GM12891 (cell line): ENCODE results near the gene SYNC. TPM values are rescaled to one million over a fixed set of nuclear protein-coding genes. Genes with fewer than 3 reads are reported as not detected.

ENCODE experiments used
- DNase-seq: peaks from one replicate; pipeline ENCODE4 v3.0.0; 2011; ENCODE audit warnings: low spot score; ENCODE audit not compliant: insufficient read length
- FAIRE-seq: peaks from 2 replicates; lab custom pipeline; 2011; peaks lifted over from hg19 to GRCh38; lab: Jason Lieb, UNC
- PAX5 ChIP-seq: IDR thresholded peaks from 2 replicates; pipeline ENCODE4 v1.6.1; 2011; ENCODE audit warnings: low read length, moderate library complexity, mild to moderate bottlenecking; ENCODE audit not compliant: insufficient read depth, severe bottlenecking
- POLR2A ChIP-seq: IDR thresholded peaks from 2 replicates; pipeline ENCODE4 v1.6.1; 2011; ENCODE audit warnings: low read depth, low read length, control low read depth
- POLR2AphosphoS5 ChIP-seq: IDR thresholded peaks from 2 replicates; pipeline ENCODE4 v1.6.1; 2011; ENCODE audit warnings: low read depth, low read length, control low read depth
- POU2F2 ChIP-seq: IDR thresholded peaks from 2 replicates; pipeline ENCODE4 v1.6.1; 2011; ENCODE audit warnings: low read depth, mild to moderate bottlenecking, control low read depth, low read length, moderate library complexity
- SPI1 ChIP-seq: IDR thresholded peaks from 2 replicates; pipeline ENCODE4 v1.6.1; 2011; ENCODE audit warnings: low read depth, low read length, control low read depth
- TAF1 ChIP-seq: IDR thresholded peaks from 2 replicates; pipeline ENCODE4 v1.6.1; 2011; ENCODE audit warnings: low read depth, low read length, control low read depth
- polyA plus RNA-seq: library from polyadenylated mRNA; unstranded; fragments of >200 nt; gene quantifications from one replicate; pipeline ENCODE4 v1.2.1, GENCODE V29; 2012; ENCODE audit warnings: low read depth, missing spikeins, inconsistent platforms; ENCODE audit not compliant: missing spikeins

SYNC gene
- not detected for polyA plus RNA-seq

- TF ChIP-seq TAF1 (no peak), POLR2A (no peak), POLR2AphosphoS5 (no peak), SPI1 (no peak)
- peak; percentile 49 for DNase-seq
- FAIRE-seq: no peak
Observed at GRCh38 chr1:32702599-32703478, at the start of gene SYNC. Gene SYNC, minus strand, starts transcription at chr1:32702770. Its CDS starts 110 bp downstream, at chr1:32702660.

GRCh38 chr1:32749771-32750170 lies 47.2 kb upstream of the SYNC start:
- TF ChIP-seq POU2F2: no peak
- DNase-seq: no peak
- no peak for FAIRE-seq

- no peak for FAIRE-seq
- DNase-seq: no peak
- TF ChIP-seq POU2F2 (no peak), POLR2AphosphoS5 (no peak), POLR2A (no peak)
Observed at GRCh38 chr1:32749332-32749731, 46.8 kb upstream of the SYNC start.

- DNase-seq (no peak), FAIRE-seq (no peak)
- TF ChIP-seq POU2F2 (no peak), POLR2AphosphoS5 (no peak), PAX5 (no peak), SPI1 (no peak), TAF1 (no peak), POLR2A (no peak)
Observed at GRCh38 chr1:32748926-32749325, 46.4 kb upstream of the SYNC start.

GRCh38 chr1:32748348-32748747 lies 45.8 kb upstream of the SYNC start:
- TF ChIP-seq SPI1 (no peak), POLR2AphosphoS5 (no peak), PAX5 (no peak), POLR2A (no peak), TAF1 (no peak), POU2F2 (no peak)
- FAIRE-seq: no peak
- DNase-seq: no peak

GRCh38 chr1:32746130-32746529 lies 43.6 kb upstream of the SYNC start:
- FAIRE-seq: no peak
- TF ChIP-seq POLR2AphosphoS5 (no peak), TAF1 (no peak), SPI1 (no peak), PAX5 (no peak), POLR2A (no peak), POU2F2 (no peak)

GRCh38 chr1:32744071-32744425 lies 41.5 kb upstream of the SYNC start:
- DNase-seq (no peak), FAIRE-seq (no peak)
- no peak for TF ChIP-seq PAX5
- TF ChIP-seq SPI1: no peak
- TF ChIP-seq POU2F2: no peak
- no peak for TF ChIP-seq TAF1
- TF ChIP-seq POLR2A: no peak
- TF ChIP-seq POLR2AphosphoS5: no peak

More at GRCh38 chr1:32746130-32746529, 43.6 kb upstream of the SYNC start:
- no peak for DNase-seq

GRCh38 chr1:32743380-32744070 lies 41.0 kb upstream of the SYNC start:
- FAIRE-seq: no peak
- no peak for DNase-seq
- TF ChIP-seq TAF1 (no peak), SPI1 (no peak), POLR2A (no peak), POLR2AphosphoS5 (no peak), POU2F2 (no peak), PAX5 (no peak)

- TF ChIP-seq TAF1: no peak
- no peak for TF ChIP-seq POLR2A
- no peak for TF ChIP-seq PAX5
- no peak for TF ChIP-seq POLR2AphosphoS5
- no peak for TF ChIP-seq POU2F2
- TF ChIP-seq SPI1: no peak
- DNase-seq: no peak
- no peak for FAIRE-seq
Observed at GRCh38 chr1:32742956-32743355, 40.4 kb upstream of the SYNC start.
